Left forelimb (tissue), 1 donor: ENCODE measurements around the gene OTC.

ENCODE experiments used
- DNase-seq: peaks from one replicate; pipeline ENCODE4 v3.0.0-alpha.2; 2018; ENCODE audit warnings: low spot score

OTC gene

DNA sequence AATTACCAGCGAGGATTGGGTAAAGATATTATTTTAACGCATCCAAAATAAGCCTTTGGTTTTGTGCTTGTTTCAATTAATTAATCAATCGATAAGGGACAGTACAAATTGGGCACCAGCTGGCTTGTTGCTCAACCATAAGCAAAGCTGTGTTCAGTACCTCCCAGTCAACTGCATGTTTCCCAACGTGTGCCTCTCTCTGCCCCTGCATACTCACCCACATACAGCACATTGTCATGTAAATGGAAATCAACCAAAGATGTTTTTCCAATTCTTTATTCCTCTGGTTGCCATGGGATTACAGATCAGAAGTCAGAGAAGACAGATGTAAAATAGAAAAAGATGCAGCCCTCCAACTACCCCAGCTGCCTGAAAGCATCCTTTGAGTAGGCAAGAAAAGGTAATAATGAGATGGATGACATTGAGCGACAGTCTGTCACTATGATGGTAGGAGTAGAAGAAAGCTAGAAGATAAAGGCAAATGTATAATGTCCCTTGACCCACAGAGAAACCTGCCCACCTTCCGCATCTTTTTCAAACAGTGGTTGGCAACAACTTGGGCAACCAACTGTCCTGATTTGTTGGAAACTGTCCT lies 116.3 kb downstream of the OTC start:
- DNase-seq, result no peak
